ENCODE results near the gene SPCS2. TPM values are rescaled to one million over a fixed set of nuclear protein-coding genes. Genes with fewer than 3 reads are reported as not detected.

SPCS2 gene
- total RNA-seq, 4 donors from 2014 or later = 14.0 to 28.5 (median 18.3) TPM

DNA sequence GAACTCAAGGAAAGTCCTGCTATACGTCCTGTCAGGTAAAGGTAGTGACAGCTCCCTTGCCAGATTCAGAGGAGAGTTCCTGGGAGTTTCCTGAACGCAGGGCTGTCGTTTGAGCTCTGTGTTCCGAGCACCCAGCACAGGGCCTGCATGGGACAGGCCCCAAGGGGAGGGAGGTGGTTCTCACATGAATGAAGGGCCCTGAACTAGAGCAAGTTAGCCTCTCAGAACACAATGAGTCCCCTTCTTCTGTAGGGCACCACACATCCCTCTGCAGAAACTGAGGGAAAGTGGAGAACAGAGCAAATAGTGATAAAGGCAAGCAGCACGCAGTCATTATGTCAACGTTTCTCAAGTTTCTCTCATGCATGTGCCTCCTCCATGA is 75.0 kb downstream of the SPCS2 start:
- no peaks in the 10 kb centered on the region for H3K36me3 ChIP-seq
- H3K9me3 ChIP-seq = no peaks in the 10 kb centered on the region
- H3K4me3 ChIP-seq = no peak overlapping the region
- no peak overlapping the region for H3K27ac ChIP-seq
- no peaks in the 10 kb centered on the region for H3K4me1 ChIP-seq
- no peak for DNase-seq
- no peak for TF ChIP-seq CTCF (IDR thresholded peaks at IDR 0.05)
- no peak for TF ChIP-seq POLR2A (IDR thresholded peaks at IDR 0.05)
- no peaks in the 10 kb centered on the region for H3K27me3 ChIP-seq

DNA sequence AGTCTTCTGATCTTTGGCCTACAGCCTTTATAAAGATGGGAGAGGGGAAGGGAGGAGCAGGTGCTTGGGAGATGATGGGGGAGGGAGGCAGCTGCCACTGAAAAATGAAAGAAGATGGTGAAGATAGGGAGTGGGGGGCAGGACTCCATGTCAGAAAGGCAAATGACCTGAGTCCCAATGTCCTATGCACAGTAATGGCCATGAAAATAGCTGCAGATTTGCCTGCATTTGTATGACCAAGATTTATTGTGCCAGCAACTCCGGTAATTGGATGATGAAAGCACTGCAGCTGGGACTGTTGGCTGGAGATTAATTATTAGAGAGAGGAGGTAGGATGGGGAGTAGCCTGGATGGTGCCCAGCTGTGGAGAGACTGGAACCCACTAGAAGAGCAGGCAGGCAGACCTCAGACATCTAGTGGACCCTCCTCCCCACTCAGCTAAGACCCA is 75.7 kb downstream of the SPCS2 start:
- TF ChIP-seq POLR2A (IDR thresholded peaks at IDR 0.05) (no peak), CTCF (IDR thresholded peaks at IDR 0.05) (no peak)
- H3K36me3 ChIP-seq = no peaks in the 10 kb centered on the region
- no peaks in the 10 kb centered on the region for H3K4me1 ChIP-seq
- no peaks in the 10 kb centered on the region for H3K9me3 ChIP-seq
- no peak overlapping the region for H3K4me3 ChIP-seq
- H3K27me3 ChIP-seq = no peaks in the 10 kb centered on the region
- no peak for DNase-seq
- H3K27ac ChIP-seq = no peak overlapping the region

DNA sequence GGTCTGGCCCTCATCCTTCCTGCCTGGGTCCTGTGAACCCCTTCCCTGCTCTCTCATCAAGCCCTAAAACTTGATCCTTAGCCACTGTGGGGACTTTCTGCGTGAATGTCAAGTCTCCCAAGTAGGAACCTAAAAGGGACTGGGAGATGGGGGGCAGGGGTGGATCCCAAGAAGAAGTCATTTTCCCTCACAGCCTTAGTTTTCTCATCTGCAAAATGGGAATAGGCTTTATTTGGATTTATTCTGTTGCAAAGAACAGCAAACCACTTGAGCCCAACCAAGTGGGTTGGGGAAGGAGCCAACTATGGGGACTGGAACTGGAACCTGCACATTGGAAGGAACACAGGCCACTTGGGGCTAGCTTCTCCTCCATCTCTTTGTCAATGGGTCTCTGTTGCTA is 76.5 kb downstream of the SPCS2 start:
- no peak for TF ChIP-seq POLR2A (IDR thresholded peaks at IDR 0.05)
- TF ChIP-seq CTCF (IDR thresholded peaks at IDR 0.05) = no peak
- Histone ChIP-seq H3K27me3 (no peaks in the 10 kb centered on the region), H3K36me3 (no peaks in the 10 kb centered on the region), H3K4me1 (no peaks in the 10 kb centered on the region), H3K9me3 (no peaks in the 10 kb centered on the region), H3K27ac (no peak overlapping the region), H3K4me3 (no peak overlapping the region)
- no peak for DNase-seq

DNA sequence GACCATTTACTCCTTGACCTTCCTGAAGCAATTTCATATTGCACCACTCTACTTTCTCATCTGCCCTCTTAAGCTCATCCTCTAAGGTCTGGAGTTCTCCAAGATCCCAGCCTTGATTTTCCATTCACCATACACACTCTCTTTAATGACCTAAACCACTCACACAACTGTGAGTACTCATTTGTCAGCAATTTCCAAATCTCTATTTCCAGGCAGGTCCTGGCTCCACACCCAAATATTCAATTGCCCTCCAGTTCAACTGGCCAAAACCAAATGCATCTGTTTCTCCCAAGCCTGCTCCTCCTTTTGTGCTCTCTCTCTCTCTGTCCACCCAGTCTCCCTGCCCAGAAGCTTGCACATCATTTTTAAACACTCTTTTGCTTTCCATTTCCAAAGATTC is 79.3 kb downstream of the SPCS2 start:
- DNase-seq = no peak
- Histone ChIP-seq H3K27me3 (no peaks in the 10 kb centered on the region), H3K36me3 (no peaks in the 10 kb centered on the region), H3K9me3 (no peaks in the 10 kb centered on the region), H3K4me1 (no peaks in the 10 kb centered on the region), H3K27ac (no peak overlapping the region), H3K4me3 (no peak overlapping the region)
- TF ChIP-seq CTCF (IDR thresholded peaks at IDR 0.05) = no peak
- no peak for TF ChIP-seq POLR2A (IDR thresholded peaks at IDR 0.05)

Small RNAs within 50 kb of the gene (small RNA-seq; reads per million reads assigned to genes)
- 0 reads per million in 2 donors for gene RNU6-216P

Other genes with a start within 250 kb of the SPCS2 start
- not detected for gene CHRDL2, start 217.8 kb upstream of the SPCS2 start, total RNA-seq
- 10 to 100 TPM; 14.2 to 33.8 (median 19.2) TPM for gene RNF169, start 200.4 kb upstream of the SPCS2 start, total RNA-seq
- gene XRRA1, start 175 bp upstream of the SPCS2 start, total RNA-seq = 10 to 100 TPM; 12.8 to 45.9 (median 26.1) TPM
- 10 to 100 TPM in 2 of 4 donors, 1 to 10 TPM in 2; 6.0 to 14.0 (median 10.1) TPM for gene NEU3, start 39.7 kb downstream of the SPCS2 start, total RNA-seq
- not detected for gene OR2AT4, start 147.6 kb downstream of the SPCS2 start, total RNA-seq
- 100 to 1,000 TPM in 3 of 4 donors, 10 to 100 TPM in 1; 44.6 to 297 (median 208) TPM for gene SLCO2B1, start 201.8 kb downstream of the SPCS2 start, total RNA-seq

Measured in Peyer's patch (tissue), 4 donors.